WTC11 (cell line): Measurements from ENCODE around the gene SREK1IP1. TPM values are rescaled to one million over a fixed set of nuclear protein-coding genes. Genes with fewer than 3 reads are reported as not detected.

Experiments
- ATAC-seq: fragments of 200-7000 bp; cut with Tn5 transposase; 2 replicates; pipeline ENCODE4 v1.10.0; 2021; ENCODE audit warnings: mild to moderate bottlenecking, moderate library complexity
- CTCF ChIA-PET: fragments of 300-600 bp; sonication (Branson Sonifier 250); formaldehyde crosslinking; loops from one replicate; lab custom pipeline; 2021; ENCODE audit warnings: antibody characterized with exemption; lab: Charles Lee
- POLR2A ChIA-PET: fragments of 350-600 bp; sonication (Branson Sonifier 250); formaldehyde crosslinking; loops from one replicate; lab custom pipeline; 2021; ENCODE audit warnings: antibody characterized with exemption; lab: Charles Lee
- DNase-seq: peaks from one replicate; pipeline ENCODE4 v3.0.0; 2021; ENCODE audit warnings: low spot score
- H3K27ac Mint-ChIP-seq: 2 replicates; pipeline ENCODE4 v1.8.0; 2021; ENCODE audit warnings: mixed read lengths
- H3K27me3 Mint-ChIP-seq: 2 replicates; pipeline ENCODE4 v1.8.0; 2021; ENCODE audit warnings: low read depth, mild to moderate bottlenecking, moderate library complexity, mixed read lengths
- H3K36me3 Mint-ChIP-seq: 2 replicates; pipeline ENCODE4 v1.8.0; 2021; ENCODE audit warnings: mixed read lengths
- H3K4me1 Mint-ChIP-seq: 2 replicates; pipeline ENCODE4 v1.8.0; 2022; ENCODE audit warnings: mixed read lengths
- H3K4me3 Mint-ChIP-seq: 2 replicates; pipeline ENCODE4 v1.8.0; 2021; ENCODE audit warnings: mild to moderate bottlenecking, moderate library complexity, mixed read lengths
- H3K9me3 Mint-ChIP-seq: 2 replicates; pipeline ENCODE4 v1.8.0; 2021; ENCODE audit warnings: mixed read lengths
- CREB1 ChIP-seq: sonication (generic); formaldehyde crosslinking; IDR thresholded peaks from 2 replicates; pipeline ENCODE4 v1.8.0; 2023; ENCODE audit warnings: mild to moderate bottlenecking, missing genetic modification reagents
- FOXK1 ChIP-seq: sonication (generic); formaldehyde crosslinking; IDR thresholded peaks from 2 replicates; pipeline ENCODE4 v1.8.0; 2022; ENCODE audit warnings: mild to moderate bottlenecking, moderate library complexity, missing genetic modification reagents
- HMGA2 ChIP-seq: fragments of 250-450 bp; sonication (Bioruptor Pico); IDR thresholded peaks from 2 replicates; pipeline ENCODE4 v1.4.0; 2021; ENCODE audit warnings: mild to moderate bottlenecking, moderate library complexity
- KAT7 ChIP-seq: sonication (generic); formaldehyde crosslinking; IDR thresholded peaks from 2 replicates; pipeline ENCODE4 v1.8.1; 2023; ENCODE audit warnings: missing genetic modification reagents, mild to moderate bottlenecking, borderline replicate concordance
- NR2C2 ChIP-seq: sonication (generic); formaldehyde crosslinking; IDR thresholded peaks from 2 replicates; pipeline ENCODE4 v1.8.0; 2022; ENCODE audit warnings: mild to moderate bottlenecking, missing genetic modification reagents
- NR3C1 ChIP-seq: sonication (generic); formaldehyde crosslinking; conservative IDR thresholded peaks from 2 replicates; pipeline ENCODE4 v1.8.1; 2023; ENCODE audit warnings: low read depth, mild to moderate bottlenecking, missing genetic modification reagents
- SP1 ChIP-seq: sonication (generic); formaldehyde crosslinking; conservative IDR thresholded peaks from 2 replicates; pipeline ENCODE4 v1.8.1; 2022; ENCODE audit warnings: missing genetic modification reagents
- TCF7 ChIP-seq: sonication (generic); formaldehyde crosslinking; IDR thresholded peaks from 2 replicates; pipeline ENCODE4 v1.8.0; 2022; ENCODE audit warnings: mild to moderate bottlenecking, low read depth, missing genetic modification reagents, moderate library complexity
- TP53 ChIP-seq: sonication (generic); formaldehyde crosslinking; IDR thresholded peaks from 2 replicates; pipeline ENCODE4 v1.8.1; 2023; ENCODE audit warnings: mild to moderate bottlenecking, missing genetic modification reagents
- ZNF263 ChIP-seq: sonication (generic); formaldehyde crosslinking; IDR thresholded peaks from 2 replicates; pipeline ENCODE4 v1.8.1; 2022; ENCODE audit warnings: low read depth, mild to moderate bottlenecking, moderate library complexity, missing genetic modification reagents
- ZNF532 ChIP-seq: fragments of 250-450 bp; sonication (Bioruptor Pico); IDR thresholded peaks from 2 replicates; pipeline ENCODE4 v1.9.0; 2021; ENCODE audit warnings: mild to moderate bottlenecking, borderline replicate concordance
- total RNA-seq: library from RNA; stranded (reverse); gene quantifications from 3 replicates; pipeline ENCODE4 v1.2.3, GENCODE V29; 2021
- TF ChIP-seq, protein P1 (sequence below): sonication (generic); formaldehyde crosslinking; IDR thresholded peaks from 2 replicates; pipeline ENCODE4 v1.8.1; 2023; ENCODE audit warnings: mild to moderate bottlenecking, missing genetic modification reagents

SREK1IP1 gene
- total RNA-seq, 1 experiment from 2014 or later, result 26.2 TPM

DNA sequence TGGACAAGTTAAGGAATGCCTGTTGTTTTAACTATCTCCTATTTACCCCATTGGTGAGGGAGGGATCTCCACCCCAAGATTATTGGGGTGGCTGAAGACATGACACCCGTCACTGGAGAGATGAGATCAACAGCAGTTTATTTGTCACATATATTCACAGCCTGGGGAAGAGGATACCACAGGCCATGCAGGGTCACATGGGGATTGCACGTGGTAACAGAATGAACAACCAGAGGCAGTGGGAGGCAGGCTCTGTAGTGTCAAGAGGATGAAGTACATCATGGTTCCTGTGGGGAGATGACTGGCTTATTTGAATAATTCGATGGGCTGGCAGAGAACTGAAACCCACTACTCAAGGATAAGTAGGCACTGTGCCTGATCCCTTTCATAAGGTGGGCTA is 96.8 kb downstream of the SREK1IP1 start:
- CTCF ChIA-PET, result interaction anchor here (1.4 kb wide), 1 partner anchor 8 kb away, joined by 6 read pairs; no protein-coding TSS in a partner anchor
- no peak for TF ChIP-seq HMGA2 (CRISPR knock-in tag)
- no peak for TF ChIP-seq KAT7 (CRISPR knock-in tag)
- no peak for TF ChIP-seq CREB1 (CRISPR knock-in tag)
- TF ChIP-seq FOXK1, result no peak
- no peak for TF ChIP-seq SP1 (CRISPR knock-in tag)
- TF ChIP-seq, protein P1, sequence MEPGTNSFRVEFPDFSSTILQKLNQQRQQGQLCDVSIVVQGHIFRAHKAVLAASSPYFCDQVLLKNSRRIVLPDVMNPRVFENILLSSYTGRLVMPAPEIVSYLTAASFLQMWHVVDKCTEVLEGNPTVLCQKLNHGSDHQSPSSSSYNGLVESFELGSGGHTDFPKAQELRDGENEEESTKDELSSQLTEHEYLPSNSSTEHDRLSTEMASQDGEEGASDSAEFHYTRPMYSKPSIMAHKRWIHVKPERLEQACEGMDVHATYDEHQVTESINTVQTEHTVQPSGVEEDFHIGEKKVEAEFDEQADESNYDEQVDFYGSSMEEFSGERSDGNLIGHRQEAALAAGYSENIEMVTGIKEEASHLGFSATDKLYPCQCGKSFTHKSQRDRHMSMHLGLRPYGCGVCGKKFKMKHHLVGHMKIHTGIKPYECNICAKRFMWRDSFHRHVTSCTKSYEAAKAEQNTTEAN, result no peak
- TF ChIP-seq TCF7, result no peak
- ATAC-seq (no peak), DNase-seq (no peak)
- Mint-ChIP-seq H3K9me3 (peaks cover 12% of the 10 kb centered on the region), H3K36me3 (no peaks in the 10 kb centered on the region), H3K27me3 (no peaks in the 10 kb centered on the region; the same call in 1 of the 2 replicates), H3K4me1 (peaks cover 6% of the 10 kb centered on the region), H3K27ac (no peak overlapping the region), H3K4me3 (no peak overlapping the region)
- POLR2A ChIA-PET, result no interaction called here

DNA sequence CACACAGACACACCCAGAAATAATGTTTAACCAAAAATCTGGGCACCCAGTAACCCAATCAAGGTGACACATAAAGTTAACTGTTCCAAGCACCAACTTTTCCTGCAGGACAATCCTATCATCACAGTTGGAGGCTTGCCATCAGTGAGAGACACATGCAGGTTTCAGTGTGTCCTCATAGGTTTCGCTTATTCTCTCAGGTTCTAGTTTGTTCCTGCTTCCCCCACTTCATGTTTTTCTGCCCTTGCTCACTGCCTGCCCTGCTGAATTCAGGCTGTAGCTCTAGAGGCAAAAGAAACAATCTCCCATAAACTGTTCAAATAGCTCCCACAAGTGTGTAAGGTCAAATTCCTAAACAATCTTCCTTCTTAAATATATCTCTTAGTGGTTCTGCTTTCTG is 98.2 kb downstream of the SREK1IP1 start:
- DNase-seq (no peak), ATAC-seq (no peak)
- CTCF ChIA-PET, result interaction anchor here (1.1 to 1.4 kb wide), 2 partner anchors 10 to 12 kb away, joined by 4 to 6 read pairs; no protein-coding TSS in a partner anchor
- Mint-ChIP-seq H3K9me3 (peaks cover 12% of the 10 kb centered on the region), H3K27ac (no peak overlapping the region), H3K27me3 (no peaks in the 10 kb centered on the region; the same call in 1 of the 2 replicates), H3K36me3 (no peaks in the 10 kb centered on the region), H3K4me1 (peaks cover 6% of the 10 kb centered on the region), H3K4me3 (no peak overlapping the region)
- POLR2A ChIA-PET, result no interaction called here
- TF ChIP-seq NR2C2 (CRISPR knock-in tag) (no peak), ZNF532 (CRISPR knock-in tag) (no peak), TP53 (CRISPR knock-in tag) (no peak), ZNF263 (CRISPR knock-in tag) (no peak), NR3C1 (no peak), CREB1 (CRISPR knock-in tag) (no peak)

Other genes starting within 250 kb of the SREK1IP1 start
- 11.1 to 15.2 TPM (median 14.8 TPM) in 3 replicates for gene SHISAL2B, start 78.2 kb downstream of the SREK1IP1 start, total RNA-seq
- gene CWC27, start 239 bp upstream of the SREK1IP1 start, total RNA-seq, result 39.2 to 42.7 TPM (median 40.5 TPM) in 3 replicates